Stimulated activated CD4-positive, alpha-beta T cell treated with anti-CD3 and anti-CD28 coated beads, TNF-alpha, amount 100 ng/mL, for 24 hours (primary cell): ENCODE measurements around the gene PRDM16.
A peak's percentile ranks its signal among the peaks of the same experiment; 100 is the strongest.
"Not testable (repeated sequence)": the region's sequence is repeated elsewhere in the genome, so short reads cannot be mapped to it uniquely, and the experiment has no call there.

Source experiments
- DNase-seq, 3 experiments: peaks; one replicate each; pipeline ENCODE4 v3.0.0-alpha.2; 2020; ENCODE audit warnings: low read depth in 3 of 3

The PRDM16 gene

GRCh38 chr1:3277623-3278022 lies 208.6 kb downstream of the PRDM16 start:
- DNase-seq, result no peak

GRCh38 chr1:3278416-3279181 lies 209.6 kb downstream of the PRDM16 start:
- no peak for DNase-seq

GRCh38 chr1:3279182-3279470 lies 210.1 kb downstream of the PRDM16 start:
- no peak for DNase-seq

GRCh38 chr1:3281735-3282134 lies 212.7 kb downstream of the PRDM16 start:
- no peak for DNase-seq

- no peak for DNase-seq
Measured at GRCh38 chr1:3282186-3282585, 213.2 kb downstream of the PRDM16 start.

- DNase-seq, result no peak
Measured at GRCh38 chr1:3282656-3283430, 213.8 kb downstream of the PRDM16 start.

GRCh38 chr1:3283849-3284248 lies 214.8 kb downstream of the PRDM16 start:
- DNase-seq, result peak in 1 of 3 experiments; percentile 5

GRCh38 chr1:3284691-3285090 lies 215.7 kb downstream of the PRDM16 start:
- DNase-seq, result no peak

- no peak for DNase-seq
Measured at GRCh38 chr1:3285106-3285740, 216.2 kb downstream of the PRDM16 start.

- DNase-seq, result not testable (repeated sequence)
Measured at GRCh38 chr1:3287095-3287494, 218.1 kb downstream of the PRDM16 start.

- no peak for DNase-seq
Measured at GRCh38 chr1:3287656-3288160, 218.7 kb downstream of the PRDM16 start.

- no peak for DNase-seq
Measured at GRCh38 chr1:3289502-3289901, 220.5 kb downstream of the PRDM16 start.

GRCh38 chr1:3290438-3290837 lies 221.4 kb downstream of the PRDM16 start:
- DNase-seq, result no peak

- no peak for DNase-seq
Measured at GRCh38 chr1:3290915-3291314, 221.9 kb downstream of the PRDM16 start.

GRCh38 chr1:3292051-3292722 lies 223.2 kb downstream of the PRDM16 start:
- DNase-seq, result no peak

GRCh38 chr1:3292868-3293562 lies 224.0 kb downstream of the PRDM16 start:
- DNase-seq, result no peak

- DNase-seq, result no peak
Measured at GRCh38 chr1:3293563-3294080, 224.6 kb downstream of the PRDM16 start.

- no peak for DNase-seq
Measured at GRCh38 chr1:3294450-3294849, 225.4 kb downstream of the PRDM16 start.

GRCh38 chr1:3295846-3296245 lies 226.8 kb downstream of the PRDM16 start:
- DNase-seq, result no peak

- no peak for DNase-seq
Measured at GRCh38 chr1:3296326-3296725, 227.3 kb downstream of the PRDM16 start.

- DNase-seq, result no peak
Measured at GRCh38 chr1:3296826-3297225, 227.8 kb downstream of the PRDM16 start.
